NCI-H1436 treated with DMSO at 0.1 percent for 48 hours (cell line): ENCODE results near the gene NPR2.

Source experiments
- DNase-seq: peaks from one replicate; lab custom pipeline; 2025; lab: John Stamatoyannopoulos, UW

The NPR2 gene

DNA sequence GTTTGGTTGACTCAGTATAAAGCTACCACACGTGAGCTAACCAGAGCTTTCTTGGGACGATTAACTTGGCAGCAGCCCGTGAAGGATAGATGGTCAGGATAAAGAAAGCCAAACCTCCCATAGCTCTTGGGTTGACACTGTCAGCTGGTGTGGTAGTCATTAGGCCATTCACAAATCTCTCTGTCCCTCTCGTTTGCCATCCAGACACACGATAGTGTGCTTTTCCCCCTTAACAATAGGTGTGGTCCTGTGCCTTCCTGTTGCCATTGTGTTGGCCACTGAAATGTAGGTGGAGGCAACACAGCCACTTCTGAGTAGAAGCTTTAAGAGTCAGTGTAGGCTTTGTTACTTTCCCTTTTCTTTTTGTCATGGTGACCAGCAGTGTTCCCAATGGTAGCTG, 67.1 kb downstream of the NPR2 start:
- no peak for DNase-seq
